Smooth muscle cell (in vitro differentiated cells): ENCODE data around the gene GSC2. TPM values are rescaled to one million over a fixed set of nuclear protein-coding genes. Genes with fewer than 3 reads are reported as not detected.

Experiments used
- DNase-seq: peaks from one replicate; lab custom pipeline; 2025; ENCODE audit not compliant: unreplicated experiment; lab: John Stamatoyannopoulos, UW
- H2AFZ ChIP-seq: fragments of 200-600 bp; sonication (generic); 2 replicates; pipeline ENCODE4 v1.6.0; 2016; ENCODE audit warnings: antibody characterized with exemption, low read depth, mild to moderate bottlenecking
- H3F3A ChIP-seq: fragments of 200-600 bp; sonication (generic); 2 replicates; pipeline ENCODE4 v1.6.0; 2017; ENCODE audit warnings: antibody characterized with exemption, low read depth
- H3K27ac ChIP-seq: fragments of 200-600 bp; sonication (generic); 2 replicates; pipeline ENCODE4 v1.5.1; 2016; ENCODE audit warnings: low read depth, mild to moderate bottlenecking
- H3K27me3 ChIP-seq: fragments of 200-600 bp; sonication (generic); 2 replicates; pipeline ENCODE4 v1.6.1; 2016; ENCODE audit warnings: low read depth, mild to moderate bottlenecking
- H3K36me3 ChIP-seq: fragments of 200-600 bp; sonication (generic); 2 replicates; pipeline ENCODE4 v1.5.1; 2016; ENCODE audit warnings: low read depth
- H3K4me1 ChIP-seq: fragments of 200-600 bp; sonication (generic); 2 replicates; pipeline ENCODE4 v1.5.1; 2016; ENCODE audit warnings: low read depth
- H3K4me2 ChIP-seq: fragments of 200-600 bp; sonication (generic); 2 replicates; pipeline ENCODE4 v1.6.0; 2016; ENCODE audit warnings: mild to moderate bottlenecking
- H3K4me3 ChIP-seq: fragments of 200-600 bp; sonication (generic); 2 replicates; pipeline ENCODE4 v1.5.1; 2016; ENCODE audit warnings: mild to moderate bottlenecking
- H3K79me2 ChIP-seq: fragments of 200-600 bp; sonication (generic); 2 replicates; pipeline ENCODE4 v1.6.0; 2016; ENCODE audit warnings: low read depth, mild to moderate bottlenecking
- H3K9ac ChIP-seq: fragments of 200-600 bp; sonication (generic); 2 replicates; pipeline ENCODE4 v1.6.0; 2016; ENCODE audit warnings: low read depth
- H3K9me3 ChIP-seq: fragments of 200-600 bp; sonication (generic); replicated peaks from 2 replicates; pipeline ENCODE4 v1.5.1; 2016; ENCODE audit warnings: low read depth
- H4K20me1 ChIP-seq: fragments of 200-600 bp; sonication (generic); 2 replicates; pipeline ENCODE4 v1.6.0; 2016; ENCODE audit warnings: low read depth
- WGBS: methylation state at CpG from one replicate; pipeline ENCODE4 v1.1.7; 2016; ENCODE audit warnings: low lambda C conversion rate; 5-methylcytosine and 5-hydroxymethylcytosine counted together
- polyA plus RNA-seq: library from polyadenylated mRNA; unstranded; fragments of >200 nt; fragmentation: Nextera tagmentation; extraction: Ambion mirVana; gene quantifications from 2 replicates; pipeline ENCODE4 v1.2.1, GENCODE V29; 2016
- total RNA-seq: library from RNA; depleted of rRNA; stranded (reverse); fragments of >200 nt; gene quantifications from 2 replicates; pipeline ENCODE4 v1.2.3, GENCODE V29; 2014
- TF ChIP-seq, protein P1 (sequence below): fragments of 200-600 bp; sonication (generic); IDR thresholded peaks from 2 replicates; pipeline ENCODE4 v1.5.1; 2017; ENCODE audit warnings: borderline replicate concordance, mild to moderate bottlenecking, antibody characterized with exemption; ENCODE audit not compliant: insufficient read depth, poor library complexity, severe bottlenecking

The GSC2 gene
- total and polyA plus RNA-seq, 2 experiments from 2014 or later, result not detected

GRCh38 chr22:19110646-19111045, 39.4 kb downstream of the GSC2 start:
- no peak for DNase-seq
- Histone ChIP-seq H3K9me3 (no peaks in the 10 kb centered on the region), H3K9ac (no peak overlapping the region), H3K4me3 (no peak overlapping the region), H3K36me3 (no peaks in the 10 kb centered on the region), H3K79me2 (peaks cover 93% of the 10 kb centered on the region), H3K4me2 (no peak overlapping the region), H3K27me3 (no peaks in the 10 kb centered on the region), H3K27ac (no peak overlapping the region), H3F3A (no peaks in the 10 kb centered on the region), H3K4me1 (peaks cover 10% of the 10 kb centered on the region), H4K20me1 (peaks cover 100% of the 10 kb centered on the region), H2AFZ (no peak overlapping the region)
- TF ChIP-seq, protein P1, sequence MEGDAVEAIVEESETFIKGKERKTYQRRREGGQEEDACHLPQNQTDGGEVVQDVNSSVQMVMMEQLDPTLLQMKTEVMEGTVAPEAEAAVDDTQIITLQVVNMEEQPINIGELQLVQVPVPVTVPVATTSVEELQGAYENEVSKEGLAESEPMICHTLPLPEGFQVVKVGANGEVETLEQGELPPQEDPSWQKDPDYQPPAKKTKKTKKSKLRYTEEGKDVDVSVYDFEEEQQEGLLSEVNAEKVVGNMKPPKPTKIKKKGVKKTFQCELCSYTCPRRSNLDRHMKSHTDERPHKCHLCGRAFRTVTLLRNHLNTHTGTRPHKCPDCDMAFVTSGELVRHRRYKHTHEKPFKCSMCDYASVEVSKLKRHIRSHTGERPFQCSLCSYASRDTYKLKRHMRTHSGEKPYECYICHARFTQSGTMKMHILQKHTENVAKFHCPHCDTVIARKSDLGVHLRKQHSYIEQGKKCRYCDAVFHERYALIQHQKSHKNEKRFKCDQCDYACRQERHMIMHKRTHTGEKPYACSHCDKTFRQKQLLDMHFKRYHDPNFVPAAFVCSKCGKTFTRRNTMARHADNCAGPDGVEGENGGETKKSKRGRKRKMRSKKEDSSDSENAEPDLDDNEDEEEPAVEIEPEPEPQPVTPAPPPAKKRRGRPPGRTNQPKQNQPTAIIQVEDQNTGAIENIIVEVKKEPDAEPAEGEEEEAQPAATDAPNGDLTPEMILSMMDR, result no peak

- Histone ChIP-seq H2AFZ (no peak overlapping the region), H3K4me1 (peaks cover 10% of the 10 kb centered on the region), H3K9me3 (no peaks in the 10 kb centered on the region), H3K27me3 (no peaks in the 10 kb centered on the region), H3K27ac (no peak overlapping the region), H3K4me3 (no peak overlapping the region), H4K20me1 (peaks cover 100% of the 10 kb centered on the region), H3K79me2 (peaks cover 92% of the 10 kb centered on the region), H3K9ac (no peak overlapping the region), H3F3A (no peaks in the 10 kb centered on the region), H3K36me3 (no peaks in the 10 kb centered on the region), H3K4me2 (no peak overlapping the region)
- TF ChIP-seq, protein P1, result no peak
- no peak for DNase-seq
- WGBS, result 62% methylated on average over 4 of the region's 4 CpGs
These were observed 40.0 kb downstream of the GSC2 start for GRCh38 chr22:19110064-19110458.

DNA sequence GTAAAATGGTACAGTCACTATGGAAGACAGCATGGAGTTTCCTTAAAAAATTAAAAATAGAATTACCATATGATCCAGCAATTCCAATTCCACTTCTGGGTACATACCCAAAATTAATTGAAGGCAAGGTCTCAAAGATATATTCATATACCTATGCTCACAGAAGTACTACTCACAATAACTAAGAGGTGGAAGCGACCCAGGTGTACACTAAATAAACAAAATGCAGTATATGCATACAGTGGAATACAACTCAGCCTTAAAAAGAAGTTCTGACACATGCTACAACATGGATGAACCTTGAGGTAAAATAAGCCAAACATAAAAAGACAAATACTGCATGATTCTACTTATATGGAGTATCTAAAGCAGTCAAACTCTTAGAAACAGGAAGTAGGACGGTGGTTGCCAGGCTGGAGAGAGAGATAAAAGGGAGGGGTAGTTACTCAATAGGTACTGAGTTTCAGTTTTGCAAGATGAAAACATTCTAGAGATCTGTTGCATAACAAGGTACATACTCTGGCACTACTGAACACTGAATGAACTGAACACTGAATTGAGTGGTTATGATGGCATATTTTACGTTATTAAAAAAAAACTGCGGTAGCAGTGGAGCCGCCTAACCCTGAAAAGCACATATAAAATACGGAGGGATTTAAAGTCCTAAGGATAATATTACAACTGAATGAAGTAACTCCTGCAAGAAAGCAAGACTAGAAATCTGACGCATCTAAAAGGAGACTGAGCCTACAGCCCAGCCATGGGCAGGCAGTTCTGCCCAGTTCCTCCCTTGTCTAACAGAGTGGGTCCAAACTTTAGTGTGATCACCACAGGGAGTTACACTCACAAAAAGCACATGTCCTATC, 40.7 kb downstream of the GSC2 start:
- Histone ChIP-seq H3K4me3 (no peak overlapping the region), H3K4me2 (no peak overlapping the region), H4K20me1 (peaks cover 100% of the 10 kb centered on the region), H3F3A (no peaks in the 10 kb centered on the region), H3K79me2 (peaks cover 92% of the 10 kb centered on the region), H3K4me1 (peaks cover 10% of the 10 kb centered on the region), H3K9ac (no peak overlapping the region), H3K9me3 (no peaks in the 10 kb centered on the region), H3K36me3 (no peaks in the 10 kb centered on the region), H2AFZ (no peak overlapping the region), H3K27ac (no peak overlapping the region), H3K27me3 (no peaks in the 10 kb centered on the region)
- TF ChIP-seq, protein P1, result no peak
- DNase-seq, result no peak
- WGBS, result 72% methylated on average over 7 of the region's 7 CpGs

DNA sequence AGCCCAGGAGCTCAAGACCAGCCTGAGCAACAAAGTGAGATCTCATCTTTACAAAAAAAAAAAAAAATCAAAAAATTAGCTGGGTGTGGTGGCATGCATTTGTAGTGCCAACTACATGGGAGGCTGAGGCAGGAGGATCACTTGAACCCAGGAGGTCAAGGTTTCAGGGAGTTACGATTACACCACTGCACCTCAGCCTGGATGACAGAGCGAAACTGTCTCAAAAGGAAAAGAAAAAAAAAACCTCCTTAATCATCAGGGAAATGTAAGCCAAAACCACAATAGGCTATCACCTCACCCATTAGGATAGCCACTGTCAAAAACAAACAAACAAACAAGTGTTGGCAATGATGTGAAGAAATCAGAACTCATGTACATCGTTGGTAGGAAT, 41.3 kb downstream of the GSC2 start:
- Histone ChIP-seq H3K9ac (no peak overlapping the region), H4K20me1 (peaks cover 100% of the 10 kb centered on the region)
- WGBS, result 92% methylated on average over 3 of the region's 3 CpGs

More for the DNA sequence above, 41.3 kb downstream of the GSC2 start:
- H3K4me1 ChIP-seq, result peaks cover 10% of the 10 kb centered on the region
- no peak overlapping the region for H3K4me3 ChIP-seq
- H3K4me2 ChIP-seq, result no peak overlapping the region
- peaks cover 90% of the 10 kb centered on the region for H3K79me2 ChIP-seq
- DNase-seq, result no peak
- H3K36me3 ChIP-seq, result no peaks in the 10 kb centered on the region
- no peaks in the 10 kb centered on the region for H3F3A ChIP-seq
- H3K27ac ChIP-seq, result no peak overlapping the region
- H3K27me3 ChIP-seq, result no peaks in the 10 kb centered on the region
- H3K9me3 ChIP-seq, result no peaks in the 10 kb centered on the region
- H2AFZ ChIP-seq, result no peak overlapping the region
- TF ChIP-seq, protein P1, result no peak
